ENCODE results near the gene TTC8. TPM values are rescaled to one million over a fixed set of nuclear protein-coding genes. Genes with fewer than 3 reads are reported as not detected.

The TTC8 gene
- total RNA-seq, 1 experiment from 2014 or later: 32.2 TPM

DNA sequence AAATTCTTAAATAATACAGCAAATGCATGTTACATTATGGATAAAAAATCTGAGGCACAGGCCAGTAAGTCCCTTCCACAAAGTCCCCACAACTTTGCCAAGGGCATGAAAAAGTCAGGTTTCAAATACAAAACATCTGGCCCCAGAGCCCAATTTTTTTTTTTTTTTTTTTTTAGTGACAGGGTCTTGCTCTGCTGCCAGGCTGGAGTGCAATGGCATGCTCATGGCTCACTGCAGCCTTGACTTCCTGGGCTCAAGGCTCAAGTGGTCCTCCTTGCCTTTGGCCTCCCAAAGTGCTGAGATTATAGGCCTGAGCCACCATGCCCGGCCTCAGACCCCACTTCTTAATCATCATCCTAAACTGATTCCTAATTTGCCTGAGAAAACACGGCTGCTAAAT lies 3.1 kb upstream of the TTC8 start:
- DNase-seq (ENCODE audit: low spot score): no peak
- in situ Hi-C loops (cut with HindIII; ENCODE audit: low sequenced_read_pairs): no loop called here

DNA sequence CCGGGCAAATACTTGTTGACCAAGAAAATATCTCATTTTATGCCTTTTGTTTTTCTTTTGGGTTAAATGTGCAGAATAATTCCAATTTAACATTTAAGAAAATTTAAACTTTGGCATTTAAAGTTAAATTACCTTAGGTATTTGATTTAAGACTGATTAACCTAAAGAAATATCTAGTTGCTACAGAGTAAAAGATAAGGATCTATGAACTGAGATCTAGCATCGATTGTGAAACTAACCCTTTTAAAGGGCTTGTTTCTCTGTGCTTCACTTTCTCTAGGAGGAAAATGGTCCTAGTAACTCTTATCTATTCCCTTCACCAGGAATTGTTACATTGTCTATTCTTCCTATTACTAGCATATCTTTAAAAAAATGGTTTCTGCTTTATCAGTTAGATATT lies 2.6 kb upstream of the TTC8 start:
- in situ Hi-C loops (cut with HindIII; ENCODE audit: low sequenced_read_pairs): no loop called here

GRCh38 chr14:88823968-88824313 lies 510 bp upstream of the TTC8 start:
- in situ Hi-C loops (cut with HindIII; ENCODE audit: low sequenced_read_pairs): no loop called here
- no peak for DNase-seq (ENCODE audit: low spot score)

More for the DNA sequence above, 2.6 kb upstream of the TTC8 start:
- DNase-seq (ENCODE audit: low spot score): no peak

GRCh38 chr14:88825078-88825458 lies 617 bp downstream of the TTC8 start:
- peak; percentile 37 for DNase-seq (ENCODE audit: low spot score)
- in situ Hi-C loops (cut with HindIII; ENCODE audit: low sequenced_read_pairs): no loop called here

- in situ Hi-C loops (cut with HindIII; ENCODE audit: low sequenced_read_pairs): no loop called here
- DNase-seq (ENCODE audit: low spot score): no peak
Measured at GRCh38 chr14:88825503-88825902, 1.1 kb downstream of the TTC8 start.

GRCh38 chr14:88829188-88829587 lies 4.7 kb downstream of the TTC8 start:
- DNase-seq (ENCODE audit: low spot score): no peak
- in situ Hi-C loops (cut with HindIII; ENCODE audit: low sequenced_read_pairs): no loop called here

DNA sequence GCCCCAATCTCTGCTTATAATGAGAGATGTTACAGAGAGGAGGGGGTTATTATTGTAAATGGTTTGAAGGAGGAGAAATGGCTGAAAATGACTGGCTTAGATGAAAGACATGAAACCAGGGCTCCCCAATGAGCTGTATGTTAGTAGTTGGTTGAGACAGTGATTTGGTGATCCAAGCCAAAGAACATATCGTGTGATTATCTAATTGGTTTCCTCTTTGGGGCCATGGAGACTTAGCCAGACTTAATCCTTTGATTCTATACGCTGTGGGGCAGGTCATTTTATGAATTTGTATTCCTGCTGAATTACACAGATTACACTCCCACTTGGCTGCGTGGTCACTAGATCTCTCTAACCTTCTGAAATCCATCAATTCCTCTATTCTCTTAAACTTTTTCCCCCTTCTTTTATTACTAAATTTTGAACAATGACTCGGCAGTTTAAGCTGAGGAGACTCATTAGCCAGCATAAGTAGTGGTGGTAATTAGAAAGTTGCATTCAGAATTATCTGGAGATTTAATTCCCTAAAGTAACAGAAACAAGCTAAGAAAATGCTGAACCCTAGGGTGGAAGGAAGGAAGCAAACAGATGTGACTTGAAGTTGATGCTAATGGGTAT lies 5.3 kb downstream of the TTC8 start:
- in situ Hi-C loops (cut with HindIII; ENCODE audit: low sequenced_read_pairs): no loop called here
- no peak for DNase-seq (ENCODE audit: low spot score)

GRCh38 chr14:88831284-88831683 lies 6.8 kb downstream of the TTC8 start:
- DNase-seq (ENCODE audit: low spot score): no peak
- in situ Hi-C loops (cut with HindIII; ENCODE audit: low sequenced_read_pairs): no loop called here

- peak; percentile 19 for DNase-seq (ENCODE audit: low spot score)
- in situ Hi-C loops (cut with HindIII; ENCODE audit: low sequenced_read_pairs): no loop called here
Measured at GRCh38 chr14:88834883-88835431, 10.5 kb downstream of the TTC8 start.

DNA sequence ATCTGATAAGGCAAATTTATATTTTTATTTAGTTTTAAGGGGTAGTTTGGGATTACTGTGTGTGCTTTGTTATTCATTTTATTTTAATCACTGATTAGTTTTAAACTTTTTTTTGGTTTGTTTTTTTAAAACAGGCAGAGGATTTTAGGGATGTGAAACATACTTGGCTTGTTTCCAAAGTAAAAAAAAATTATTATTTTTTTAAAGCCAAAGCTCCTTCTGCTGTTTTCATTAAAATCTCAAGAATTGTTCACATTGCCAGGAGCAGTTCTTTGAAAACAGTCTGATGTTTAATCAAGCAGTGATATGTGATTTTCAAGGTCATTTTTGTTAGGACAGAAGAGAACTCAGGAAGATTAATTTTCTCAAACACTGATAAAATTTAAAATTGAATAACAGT lies 11.2 kb downstream of the TTC8 start:
- no peak for DNase-seq (ENCODE audit: low spot score)
- in situ Hi-C loops (cut with HindIII; ENCODE audit: low sequenced_read_pairs): no loop called here

DNA sequence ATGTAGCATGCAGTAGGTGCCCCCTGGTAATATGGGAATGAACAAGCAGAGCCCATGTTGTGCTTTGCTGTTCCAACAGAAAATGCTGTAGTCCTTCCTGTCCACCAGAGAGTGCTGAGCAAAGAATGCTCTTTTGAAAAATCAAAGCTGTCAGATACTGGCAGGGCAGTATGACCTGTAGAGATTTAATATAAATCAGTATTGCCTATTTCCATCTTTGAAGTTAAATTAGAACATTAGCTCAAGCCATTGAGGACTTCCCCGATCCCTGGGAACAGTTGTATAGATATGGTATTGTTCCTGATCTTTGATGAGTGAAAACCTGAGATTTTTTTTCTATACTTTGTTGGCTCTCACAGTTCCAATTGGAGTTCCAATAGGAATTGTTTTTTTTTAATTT lies 13.0 kb downstream of the TTC8 start:
- no peak for DNase-seq (ENCODE audit: low spot score)
- in situ Hi-C loops (cut with HindIII; ENCODE audit: low sequenced_read_pairs): no loop called here

DNA sequence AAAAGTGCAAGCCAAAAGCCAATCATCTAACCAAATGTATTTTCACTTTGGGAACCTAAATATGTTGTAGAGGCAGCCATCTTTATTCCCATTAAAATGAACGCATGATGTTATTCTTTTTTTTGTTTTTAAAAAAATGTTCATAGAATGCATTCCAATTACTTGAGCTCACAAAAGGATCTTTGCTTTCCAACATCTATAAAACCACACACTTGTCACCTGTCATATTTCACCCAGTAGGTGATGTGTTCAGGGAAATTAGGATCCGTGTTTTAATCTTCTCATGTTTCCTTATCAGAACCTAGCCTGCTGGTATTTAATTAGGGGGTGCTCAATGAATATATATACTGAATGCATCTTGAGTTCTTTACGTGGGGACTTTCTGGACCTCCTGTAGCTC lies 13.6 kb downstream of the TTC8 start:
- in situ Hi-C loops (cut with HindIII; ENCODE audit: low sequenced_read_pairs): no loop called here
- DNase-seq (ENCODE audit: low spot score): no peak

DNA sequence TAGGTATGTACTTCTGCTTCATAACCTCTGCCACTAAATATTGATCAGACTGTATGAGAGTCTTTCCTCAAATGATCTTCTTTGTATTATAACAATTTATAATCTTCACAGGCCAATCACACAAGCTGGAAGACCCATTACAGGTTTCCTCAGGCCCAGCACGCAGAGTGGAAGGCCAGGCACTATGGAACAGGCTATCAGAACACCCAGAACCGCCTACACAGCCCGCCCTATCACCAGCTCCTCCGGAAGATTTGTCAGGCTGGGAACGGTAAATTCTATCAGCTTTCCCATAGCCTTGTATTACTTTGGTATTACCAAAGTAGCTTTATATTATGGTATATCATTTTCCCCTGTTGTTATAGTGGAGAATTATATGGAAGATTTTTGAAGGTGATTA lies 16.5 kb downstream of the TTC8 start:
- in situ Hi-C loops (cut with HindIII; ENCODE audit: low sequenced_read_pairs): no loop called here
- no peak for DNase-seq (ENCODE audit: low spot score)

DNA sequence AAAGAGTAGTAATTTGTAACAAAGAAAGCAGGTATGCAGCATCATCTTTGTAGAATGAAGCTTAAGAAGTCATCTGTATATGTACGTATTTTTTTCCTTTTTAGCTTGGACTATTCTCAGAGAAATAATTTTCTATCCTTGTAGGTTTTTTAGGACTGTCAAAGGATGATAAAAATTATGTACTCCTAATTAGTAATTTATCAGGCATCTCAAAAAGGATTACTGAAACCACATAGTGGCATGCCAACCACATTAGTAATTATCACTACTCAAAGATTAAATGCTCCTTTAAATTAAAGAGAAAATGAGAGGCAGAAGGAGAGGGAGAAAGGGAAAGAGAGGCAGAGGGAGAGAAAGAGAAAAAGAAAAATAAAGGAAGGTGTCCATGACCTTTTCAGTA lies 17.3 kb downstream of the TTC8 start:
- no peak for DNase-seq (ENCODE audit: low spot score)
- in situ Hi-C loops (cut with HindIII; ENCODE audit: low sequenced_read_pairs): no loop called here

DNA sequence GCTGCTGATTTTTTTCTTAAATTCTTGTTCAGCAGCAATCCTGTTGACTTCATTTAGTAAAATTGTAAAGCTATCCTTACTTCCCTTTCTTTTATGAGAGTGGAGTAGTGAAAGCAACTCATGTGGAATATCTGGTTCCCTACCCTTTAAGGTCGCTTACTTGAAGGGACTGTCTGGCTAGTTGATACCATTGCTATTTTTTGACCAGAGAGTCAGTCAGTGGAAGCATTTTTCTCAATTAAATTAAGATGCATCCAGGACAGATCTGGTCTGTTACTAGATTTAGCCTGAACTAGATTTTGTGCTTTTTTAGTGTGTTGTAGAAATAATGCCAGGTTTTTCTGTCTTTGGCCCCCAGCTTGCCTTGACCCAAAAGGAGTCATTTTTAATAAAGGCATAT lies 18.0 kb downstream of the TTC8 start:
- in situ Hi-C loops (cut with HindIII; ENCODE audit: low sequenced_read_pairs): no loop called here
- no peak for DNase-seq (ENCODE audit: low spot score)

DNA sequence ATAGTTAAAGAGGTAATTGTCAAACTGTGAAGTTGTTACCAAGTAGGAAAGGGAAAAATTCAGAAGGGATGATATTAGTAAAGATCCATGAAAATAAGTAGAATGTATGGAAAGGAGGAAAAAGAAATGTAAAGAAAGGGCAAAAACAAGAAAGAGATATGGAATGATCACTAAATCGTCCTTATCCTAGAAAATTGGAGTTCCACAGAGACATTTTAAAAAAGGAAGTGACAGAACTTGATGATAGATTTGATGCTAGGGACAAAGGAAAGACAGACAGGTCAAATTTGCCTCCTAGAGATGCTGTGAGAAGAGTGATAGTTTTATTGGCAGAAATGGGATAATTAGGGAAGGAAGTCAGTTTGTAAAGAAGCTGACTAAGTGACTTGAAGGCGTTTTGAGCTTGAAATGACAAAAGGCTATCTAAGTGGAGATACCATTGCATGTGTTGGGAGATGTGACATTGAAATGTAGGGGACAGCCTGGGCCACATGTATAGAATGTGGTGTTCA lies 20.6 kb downstream of the TTC8 start:
- no peak for DNase-seq (ENCODE audit: low spot score)
- in situ Hi-C loops (cut with HindIII; ENCODE audit: low sequenced_read_pairs): no loop called here

- no peak for DNase-seq (ENCODE audit: low spot score)
- in situ Hi-C loops (cut with HindIII; ENCODE audit: low sequenced_read_pairs): no loop called here
Measured at GRCh38 chr14:88848571-88848970, 24.1 kb downstream of the TTC8 start.

DNA sequence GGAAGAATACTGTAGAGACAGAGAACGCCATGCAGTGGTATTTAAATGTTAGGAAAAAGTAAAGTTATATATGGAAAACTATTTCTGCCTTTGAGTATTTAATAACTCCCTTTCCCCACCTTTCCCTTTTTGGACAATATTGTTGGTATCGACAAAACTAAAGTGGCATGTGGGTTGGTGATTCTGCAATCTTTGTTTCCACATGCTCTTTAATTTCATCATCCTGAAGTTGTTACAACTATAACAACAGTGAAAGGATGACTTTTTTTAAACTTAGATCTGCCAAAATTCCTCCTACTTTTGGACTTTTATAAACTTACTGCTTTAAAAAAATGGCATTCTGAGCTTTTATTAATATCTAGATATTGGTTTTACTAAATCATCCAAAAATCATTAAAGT lies 25.3 kb downstream of the TTC8 start:
- in situ Hi-C loops (cut with HindIII; ENCODE audit: low sequenced_read_pairs): no loop called here
- DNase-seq (ENCODE audit: low spot score): no peak

DNA sequence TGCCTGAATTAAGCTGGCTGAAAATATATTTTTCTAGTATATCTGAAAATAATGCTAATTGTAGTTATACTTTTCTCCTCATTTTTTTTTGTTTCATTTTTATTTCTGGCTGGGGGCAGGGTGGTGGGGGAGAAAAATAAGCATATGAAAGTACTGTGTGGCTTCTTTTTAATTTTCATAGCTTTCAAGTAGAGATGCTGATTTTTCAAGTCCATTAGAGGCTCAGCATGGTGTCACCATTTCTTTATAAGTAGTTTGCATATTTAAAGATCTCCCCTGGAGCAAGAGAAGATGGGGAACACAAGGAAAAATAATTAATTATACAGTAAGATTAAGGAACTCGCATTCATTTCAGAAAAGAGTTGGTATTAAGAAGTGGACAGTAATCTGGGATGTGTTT lies 27.1 kb downstream of the TTC8 start:
- in situ Hi-C loops (cut with HindIII; ENCODE audit: low sequenced_read_pairs): no loop called here

DNA sequence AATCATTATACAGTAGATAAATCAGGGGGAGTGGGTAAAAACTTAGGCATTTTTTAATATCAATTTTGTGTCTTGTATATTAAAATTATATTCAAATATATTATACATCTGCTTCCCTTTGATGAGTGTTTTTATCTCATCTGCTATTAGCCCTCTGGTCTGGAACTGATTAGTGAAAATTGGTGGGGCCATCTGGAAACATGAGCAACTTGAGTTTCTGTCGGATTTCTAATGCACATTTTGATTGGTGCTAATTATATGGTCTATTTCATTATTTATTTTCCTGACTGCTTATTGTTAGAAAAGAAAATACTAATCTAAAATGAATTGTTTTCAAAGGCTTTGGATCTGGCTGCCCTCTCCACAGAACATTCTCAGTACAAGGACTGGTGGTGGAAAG lies 28.2 kb downstream of the TTC8 start:
- in situ Hi-C loops (cut with HindIII; ENCODE audit: low sequenced_read_pairs): no loop called here
- no peak for DNase-seq (ENCODE audit: low spot score)

More for the DNA sequence above, 27.1 kb downstream of the TTC8 start:
- DNase-seq (ENCODE audit: low spot score): no peak

GRCh38 chr14:88853129-88853528 lies 28.7 kb downstream of the TTC8 start:
- DNase-seq (ENCODE audit: low spot score): no peak
- in situ Hi-C loops (cut with HindIII; ENCODE audit: low sequenced_read_pairs): no loop called here

Data from G401 (cell line).